ENCODE results near the gene CDC73. TPM values are rescaled to one million over a fixed set of nuclear protein-coding genes. Genes with fewer than 3 reads are reported as not detected.

Gene CDC73
- total RNA-seq, 1 experiment from 2014 or later, result 63.2 TPM

- no peaks in the 10 kb centered on the region for H3K79me2 ChIP-seq (ENCODE audit: insufficient read depth, low read length)
- no peak for DNase-seq (ENCODE audit: low read depth, low spot score)
- H4K20me1 ChIP-seq (ENCODE audit: insufficient read depth), result no peaks in the 10 kb centered on the region
- ChIA-PET CTCF (interaction anchor here (0.7 kb wide), 1 partner anchor 99 kb away, joined by 5 read pairs; no protein-coding TSS in a partner anchor), POLR2A (interaction anchor here (1.2 kb wide), 1 partner anchor 29 kb away, joined by 4 read pairs; the partner anchor contains the start of genes RO60 and UCHL5), RAD21 (ENCODE audit: low non-redundant PET in 1 of 2, low total read pairs in 2 of 2, uncharacterized antibody in 2 of 2, unreplicated experiment in 2 of 2) (no interaction called here)
- no peaks in the 10 kb centered on the region for H3K9me3 ChIP-seq (ENCODE audit: control insufficient read depth in 1 of 2, insufficient read depth in 1 of 2, low read depth in 1 of 2, low read length in 2 of 2)
- TF ChIP-seq EZH2phosphoT487 (IDR thresholded peaks at IDR 0.05; ENCODE audit: borderline replicate concordance), result no peak
- no peak for TF ChIP-seq ZFX (IDR thresholded peaks at IDR 0.05)
- no peak for TF ChIP-seq CEBPB (IDR thresholded peaks at IDR 0.05; ENCODE audit: low read depth)
- no peak for TF ChIP-seq POLR2A (IDR thresholded peaks at IDR 0.05; ENCODE audit: borderline replicate concordance, extremely low read depth, insufficient read depth, insufficient read length)
- no peak for TF ChIP-seq YY1 (IDR thresholded peaks at IDR 0.05; ENCODE audit: extremely low read depth, insufficient replicate concordance, low read depth, low read length)
- TF ChIP-seq SRF (IDR thresholded peaks at IDR 0.05; ENCODE audit: low read depth), result no peak
- no peak for TF ChIP-seq SP1 (IDR thresholded peaks at IDR 0.05; ENCODE audit: low read depth)
- no peak for TF ChIP-seq MAX (IDR thresholded peaks at IDR 0.05)
- TF ChIP-seq ATF3 (IDR thresholded peaks at IDR 0.05), result no peak
- TF ChIP-seq CTCF (IDR thresholded peaks at IDR 0.05 in 2 of 3, conservative IDR thresholded peaks at IDR 0.05 in 1 of 3; ENCODE audit: borderline replicate concordance in 1 of 3, insufficient read depth in 1 of 3, low read depth in 2 of 3, low read length in 2 of 3), result no peak
- no peak for TF ChIP-seq JUND (IDR thresholded peaks at IDR 0.05)
- no peak overlapping the region for H2AFZ ChIP-seq (ENCODE audit: low read depth, low read length, poor library complexity, severe bottlenecking)
- no peak overlapping the region for H3K4me2 ChIP-seq (ENCODE audit: low read length)
- H3K36me3 ChIP-seq (ENCODE audit: control insufficient read depth in 1 of 2, insufficient read depth in 2 of 2, low read length in 2 of 2), result peaks cover 22 to 24% of the 10 kb centered on the region in 2 experiments
- no peak for ATAC-seq
- H3K9ac ChIP-seq (ENCODE audit: low read length), result no peak overlapping the region
- H3K4me1 ChIP-seq (ENCODE audit: control insufficient read depth in 1 of 2, insufficient read depth in 2 of 2, low read length in 2 of 2), result no peaks in the 10 kb centered on the region
- no peak overlapping the region for H3K4me3 ChIP-seq (replicated peaks in 1 of 2; ENCODE audit: low read depth in 1 of 2, low read length in 2 of 2)
- H3K27me3 ChIP-seq (ENCODE audit: insufficient read depth, low read length), result no peaks in the 10 kb centered on the region
- H3K27ac ChIP-seq (ENCODE audit: low read depth, low read length), result no peak overlapping the region
- intact Hi-C loops (cut with micrococcal nuclease), result no loop called here
- BruUV-seq (replicated peaks), result no TSS peak
- no peaks in the 10 kb centered on the region for H3K9me2 ChIP-seq (ENCODE audit: insufficient read depth)
Measured at GRCh38 chr1:193087893-193088292, 33.9 kb upstream of the CDC73 start.

Measured in HCT116 (cell line).